ENCODE data around the gene SCIN. TPM values are rescaled to one million over a fixed set of nuclear protein-coding genes. Genes with fewer than 3 reads are reported as not detected.
"Not testable (repeated sequence)": the region's sequence is repeated elsewhere in the genome, so short reads cannot be mapped to it uniquely, and the experiment has no call there.

Gene SCIN
- polyA plus RNA-seq, 4 donors = 111 to 139 (median 118) TPM

- not testable (repeated sequence) for DNase-seq (ENCODE audit: low read depth in 4 of 4, low spot score in 3 of 4)
Measured at GRCh38 chr7:12645212-12645611, 74.7 kb downstream of the SCIN start.

GRCh38 chr7:12646139-12646538 is 75.6 kb downstream of the SCIN start:
- DNase-seq (ENCODE audit: low read depth in 4 of 4, low spot score in 3 of 4) = no peak

- DNase-seq (ENCODE audit: low read depth in 4 of 4, low spot score in 3 of 4) = no peak
Measured at GRCh38 chr7:12647364-12648219, 77.1 kb downstream of the SCIN start.

GRCh38 chr7:12648704-12649261 is 78.3 kb downstream of the SCIN start:
- DNase-seq (ENCODE audit: low read depth in 4 of 4, low spot score in 3 of 4) = no peak

GRCh38 chr7:12649348-12649747 is 78.8 kb downstream of the SCIN start:
- no peak for DNase-seq (ENCODE audit: low read depth in 4 of 4, low spot score in 3 of 4)

GRCh38 chr7:12650080-12650479 is 79.6 kb downstream of the SCIN start:
- DNase-seq (ENCODE audit: low read depth in 4 of 4, low spot score in 3 of 4) = no peak

GRCh38 chr7:12653110-12653509 is 82.6 kb downstream of the SCIN start:
- DNase-seq (ENCODE audit: low read depth in 4 of 4, low spot score in 3 of 4) = no peak

GRCh38 chr7:12653518-12653917 is 83.0 kb downstream of the SCIN start:
- no peak for DNase-seq (ENCODE audit: low read depth in 4 of 4, low spot score in 3 of 4)

- DNase-seq (ENCODE audit: low read depth in 4 of 4, low spot score in 3 of 4) = no peak
Measured at GRCh38 chr7:12655161-12655560, 84.6 kb downstream of the SCIN start.

- not testable (repeated sequence) for DNase-seq (ENCODE audit: low read depth in 4 of 4, low spot score in 3 of 4)
Measured at GRCh38 chr7:12660423-12660822, 89.9 kb downstream of the SCIN start.

GRCh38 chr7:12660986-12661385 is 90.5 kb downstream of the SCIN start:
- DNase-seq (ENCODE audit: low read depth in 4 of 4, low spot score in 3 of 4) = not testable (repeated sequence)

- no peak for DNase-seq (ENCODE audit: low read depth in 4 of 4, low spot score in 3 of 4)
Measured at GRCh38 chr7:12661581-12661980, 91.1 kb downstream of the SCIN start.

- DNase-seq (ENCODE audit: low read depth in 4 of 4, low spot score in 3 of 4) = no peak
Measured at GRCh38 chr7:12670000-12670729, 99.6 kb downstream of the SCIN start.

GRCh38 chr7:12670743-12671520 is 100.4 kb downstream of the SCIN start:
- DNase-seq (ENCODE audit: low read depth in 4 of 4, low spot score in 3 of 4) = no peak

- DNase-seq (ENCODE audit: low read depth in 4 of 4, low spot score in 3 of 4) = not testable (repeated sequence)
Measured at GRCh38 chr7:12673436-12673835, 102.9 kb downstream of the SCIN start.

GRCh38 chr7:12674053-12674452 is 103.5 kb downstream of the SCIN start:
- DNase-seq (ENCODE audit: low read depth in 4 of 4, low spot score in 3 of 4) = no peak

- DNase-seq (ENCODE audit: low read depth in 4 of 4, low spot score in 3 of 4) = no peak
Measured at GRCh38 chr7:12674861-12675260, 104.3 kb downstream of the SCIN start.

GRCh38 chr7:12683678-12684585 is 113.4 kb downstream of the SCIN start:
- DNase-seq (ENCODE audit: low read depth in 4 of 4, low spot score in 3 of 4) = no peak

- no peak for DNase-seq (ENCODE audit: low read depth in 4 of 4, low spot score in 3 of 4)
Measured at GRCh38 chr7:12684733-12685132, 114.2 kb downstream of the SCIN start.

- no peak for DNase-seq (ENCODE audit: low read depth in 4 of 4, low spot score in 3 of 4)
Measured at GRCh38 chr7:12685550-12685949, 115.0 kb downstream of the SCIN start.
